ENCODE results near the gene CAMSAP1. TPM values are rescaled to one million over a fixed set of nuclear protein-coding genes. Genes with fewer than 3 reads are reported as not detected.

CAMSAP1 gene
- total and polyA plus RNA-seq, 2 donors (not counting 1 experiment from before 2014, with no cell fraction given) = 5.0 to 18.8 TPM

DNA sequence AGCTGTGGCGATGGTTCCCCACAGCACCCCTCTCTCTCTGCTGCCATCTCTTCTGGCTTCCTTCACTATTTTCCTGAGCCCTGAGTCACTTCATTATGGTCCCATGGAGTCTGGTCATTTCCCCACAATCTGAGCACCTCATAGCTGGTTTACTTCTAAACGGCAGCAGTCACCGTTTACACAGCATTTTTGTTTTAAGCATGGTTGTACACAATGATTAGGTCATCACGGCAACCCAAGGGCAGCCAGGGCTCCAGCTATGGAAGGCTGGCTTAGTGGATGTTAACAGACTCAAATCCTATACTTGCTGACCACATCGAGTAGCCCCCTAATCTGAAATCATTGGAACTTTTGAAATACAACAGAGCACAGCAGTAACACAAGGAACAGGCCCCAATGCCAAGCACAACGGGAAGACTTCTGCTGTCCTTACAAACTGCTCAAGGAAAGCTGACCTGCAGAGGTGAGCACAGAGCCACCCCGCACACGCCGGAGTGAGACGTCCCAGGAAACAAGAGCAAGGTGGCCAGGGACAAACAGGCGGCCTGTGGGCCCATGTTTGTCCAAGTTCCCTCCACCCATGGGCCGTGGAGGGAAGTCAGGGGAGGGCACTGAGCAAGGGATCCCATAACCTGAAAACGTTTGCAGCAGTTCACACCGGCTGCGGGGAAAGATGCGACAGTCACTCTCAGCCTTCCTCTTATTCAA lies 22.9 kb downstream of the CAMSAP1 start:
- Histone ChIP-seq H3K27ac (ENCODE audit: insufficient read depth, low read length) (peak overlapping the region; percentile 67), H4K20me1 (ENCODE audit: control insufficient read depth, extremely low read depth, insufficient read depth, low read length) (peaks cover 2% of the 10 kb centered on the region), H3K4me1 (ENCODE audit: control insufficient read depth, extremely low read depth, insufficient read depth, low read length) (peaks cover 27% of the 10 kb centered on the region), H3K4me2 (ENCODE audit: extremely low read depth, insufficient read depth, low read length) (peak overlapping the region; percentile 6), H3K9ac (ENCODE audit: insufficient read depth, low read length) (no peak overlapping the region), H3K9me3 (ENCODE audit: control insufficient read depth, insufficient read depth, low read depth, low read length) (no peaks in the 10 kb centered on the region), H3K36me3 (ENCODE audit: control insufficient read depth, insufficient read depth, low read length) (peaks cover 3% of the 10 kb centered on the region), H3K4me3 (replicated peaks in 1 of 4; ENCODE audit: control extremely low read depth in 1 of 4, insufficient read depth in 1 of 4, low read depth in 3 of 4, low read length in 4 of 4) (no peak overlapping the region), H3K27me3 (ENCODE audit: control insufficient read depth, insufficient read depth, low read length) (no peaks in the 10 kb centered on the region), H2AFZ (ENCODE audit: low read length) (no peak overlapping the region), H3K79me2 (ENCODE audit: control insufficient read depth, insufficient read depth, low read length) (peaks cover 67% of the 10 kb centered on the region)
- TF ChIP-seq, protein P1, sequence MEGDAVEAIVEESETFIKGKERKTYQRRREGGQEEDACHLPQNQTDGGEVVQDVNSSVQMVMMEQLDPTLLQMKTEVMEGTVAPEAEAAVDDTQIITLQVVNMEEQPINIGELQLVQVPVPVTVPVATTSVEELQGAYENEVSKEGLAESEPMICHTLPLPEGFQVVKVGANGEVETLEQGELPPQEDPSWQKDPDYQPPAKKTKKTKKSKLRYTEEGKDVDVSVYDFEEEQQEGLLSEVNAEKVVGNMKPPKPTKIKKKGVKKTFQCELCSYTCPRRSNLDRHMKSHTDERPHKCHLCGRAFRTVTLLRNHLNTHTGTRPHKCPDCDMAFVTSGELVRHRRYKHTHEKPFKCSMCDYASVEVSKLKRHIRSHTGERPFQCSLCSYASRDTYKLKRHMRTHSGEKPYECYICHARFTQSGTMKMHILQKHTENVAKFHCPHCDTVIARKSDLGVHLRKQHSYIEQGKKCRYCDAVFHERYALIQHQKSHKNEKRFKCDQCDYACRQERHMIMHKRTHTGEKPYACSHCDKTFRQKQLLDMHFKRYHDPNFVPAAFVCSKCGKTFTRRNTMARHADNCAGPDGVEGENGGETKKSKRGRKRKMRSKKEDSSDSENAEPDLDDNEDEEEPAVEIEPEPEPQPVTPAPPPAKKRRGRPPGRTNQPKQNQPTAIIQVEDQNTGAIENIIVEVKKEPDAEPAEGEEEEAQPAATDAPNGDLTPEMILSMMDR (conservative IDR thresholded peaks at IDR 0.05 in 1 of 2, IDR thresholded peaks at IDR 0.05 in 1 of 2; ENCODE audit: low read depth in 1 of 2, low read length in 2 of 2) = no peak
- no peak for TF ChIP-seq EZH2 (IDR thresholded peaks at IDR 0.05; ENCODE audit: low read length, missing control alignments)
- peak; percentile 50 to 68 for DNase-seq (ENCODE audit: low read depth in 2 of 2)

- no peak for DNase-seq (ENCODE audit: low read depth in 2 of 2)
- no peak overlapping the region for H2AFZ ChIP-seq (ENCODE audit: low read length)
- no peak overlapping the region for H3K4me2 ChIP-seq (ENCODE audit: extremely low read depth, insufficient read depth, low read length)
- no peak for TF ChIP-seq EZH2 (IDR thresholded peaks at IDR 0.05; ENCODE audit: low read length, missing control alignments)
- TF ChIP-seq, protein P1 (conservative IDR thresholded peaks at IDR 0.05 in 1 of 2, IDR thresholded peaks at IDR 0.05 in 1 of 2; ENCODE audit: low read depth in 1 of 2, low read length in 2 of 2) = no peak
- peaks cover 64% of the 10 kb centered on the region for H3K79me2 ChIP-seq (ENCODE audit: control insufficient read depth, insufficient read depth, low read length)
- peaks cover 27% of the 10 kb centered on the region for H3K4me1 ChIP-seq (ENCODE audit: control insufficient read depth, extremely low read depth, insufficient read depth, low read length)
- no peak overlapping the region for H3K4me3 ChIP-seq (replicated peaks in 1 of 4; ENCODE audit: control extremely low read depth in 1 of 4, insufficient read depth in 1 of 4, low read depth in 3 of 4, low read length in 4 of 4)
- no peaks in the 10 kb centered on the region for H3K27me3 ChIP-seq (ENCODE audit: control insufficient read depth, insufficient read depth, low read length)
- no peaks in the 10 kb centered on the region for H3K9me3 ChIP-seq (ENCODE audit: control insufficient read depth, insufficient read depth, low read depth, low read length)
- no peak overlapping the region for H3K9ac ChIP-seq (ENCODE audit: insufficient read depth, low read length)
- peaks cover 2% of the 10 kb centered on the region for H4K20me1 ChIP-seq (ENCODE audit: control insufficient read depth, extremely low read depth, insufficient read depth, low read length)
- peaks cover 3% of the 10 kb centered on the region for H3K36me3 ChIP-seq (ENCODE audit: control insufficient read depth, insufficient read depth, low read length)
- H3K27ac ChIP-seq (ENCODE audit: insufficient read depth, low read length) = peak overlapping the region; percentile 23
These were observed 23.8 kb downstream of the CAMSAP1 start for GRCh38 chr9:135883410-135884089.

DNA sequence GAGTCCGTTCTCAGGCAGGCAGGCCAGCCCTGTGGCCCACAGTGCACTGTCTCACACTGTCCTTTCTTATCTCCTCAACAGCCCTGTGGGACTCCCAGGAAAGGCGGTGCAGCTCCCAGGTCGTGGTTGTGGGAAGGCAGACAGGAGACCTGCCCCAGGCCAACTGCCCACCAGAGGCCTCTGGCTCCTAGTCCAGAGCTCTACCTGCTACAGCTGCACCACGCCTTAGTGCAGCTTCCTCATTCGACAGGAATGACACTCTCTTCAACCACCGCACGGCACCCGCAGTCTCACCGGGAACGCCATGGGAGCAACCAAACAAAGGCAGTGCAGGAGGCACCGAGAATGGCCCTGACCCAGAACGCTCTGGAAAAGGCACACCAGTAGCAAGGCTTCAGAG lies 25.3 kb downstream of the CAMSAP1 start:
- no peak overlapping the region for H3K4me2 ChIP-seq (ENCODE audit: extremely low read depth, insufficient read depth, low read length)
- H3K36me3 ChIP-seq (ENCODE audit: control insufficient read depth, insufficient read depth, low read length) = peaks cover 3% of the 10 kb centered on the region
- peaks cover 2% of the 10 kb centered on the region for H4K20me1 ChIP-seq (ENCODE audit: control insufficient read depth, extremely low read depth, insufficient read depth, low read length)
- H2AFZ ChIP-seq (ENCODE audit: low read length) = no peak overlapping the region
- H3K9ac ChIP-seq (ENCODE audit: insufficient read depth, low read length) = no peak overlapping the region
- no peak for DNase-seq (ENCODE audit: low read depth in 2 of 2)
- peaks cover 54% of the 10 kb centered on the region for H3K79me2 ChIP-seq (ENCODE audit: control insufficient read depth, insufficient read depth, low read length)
- H3K27ac ChIP-seq (ENCODE audit: insufficient read depth, low read length) = no peak overlapping the region
- no peaks in the 10 kb centered on the region for H3K9me3 ChIP-seq (ENCODE audit: control insufficient read depth, insufficient read depth, low read depth, low read length)
- no peak overlapping the region for H3K4me3 ChIP-seq (replicated peaks in 1 of 4; ENCODE audit: control extremely low read depth in 1 of 4, insufficient read depth in 1 of 4, low read depth in 3 of 4, low read length in 4 of 4)
- TF ChIP-seq, protein P1 (conservative IDR thresholded peaks at IDR 0.05 in 1 of 2, IDR thresholded peaks at IDR 0.05 in 1 of 2; ENCODE audit: low read depth in 1 of 2, low read length in 2 of 2) = no peak
- no peak for TF ChIP-seq EZH2 (IDR thresholded peaks at IDR 0.05; ENCODE audit: low read length, missing control alignments)
- H3K4me1 ChIP-seq (ENCODE audit: control insufficient read depth, extremely low read depth, insufficient read depth, low read length) = peaks cover 17% of the 10 kb centered on the region
- no peaks in the 10 kb centered on the region for H3K27me3 ChIP-seq (ENCODE audit: control insufficient read depth, insufficient read depth, low read length)
